NCI-H2227 treated with DMSO at 0.1 percent for 48 hours (cell line): ENCODE measurements around the gene WDR73.

Source experiments
- DNase-seq: peaks from one replicate; lab custom pipeline; 2025; lab: John Stamatoyannopoulos, UW

WDR73 gene

GRCh38 chr15:84611631-84612030 is 42.5 kb downstream of the WDR73 start:
- DNase-seq = no peak

DNA sequence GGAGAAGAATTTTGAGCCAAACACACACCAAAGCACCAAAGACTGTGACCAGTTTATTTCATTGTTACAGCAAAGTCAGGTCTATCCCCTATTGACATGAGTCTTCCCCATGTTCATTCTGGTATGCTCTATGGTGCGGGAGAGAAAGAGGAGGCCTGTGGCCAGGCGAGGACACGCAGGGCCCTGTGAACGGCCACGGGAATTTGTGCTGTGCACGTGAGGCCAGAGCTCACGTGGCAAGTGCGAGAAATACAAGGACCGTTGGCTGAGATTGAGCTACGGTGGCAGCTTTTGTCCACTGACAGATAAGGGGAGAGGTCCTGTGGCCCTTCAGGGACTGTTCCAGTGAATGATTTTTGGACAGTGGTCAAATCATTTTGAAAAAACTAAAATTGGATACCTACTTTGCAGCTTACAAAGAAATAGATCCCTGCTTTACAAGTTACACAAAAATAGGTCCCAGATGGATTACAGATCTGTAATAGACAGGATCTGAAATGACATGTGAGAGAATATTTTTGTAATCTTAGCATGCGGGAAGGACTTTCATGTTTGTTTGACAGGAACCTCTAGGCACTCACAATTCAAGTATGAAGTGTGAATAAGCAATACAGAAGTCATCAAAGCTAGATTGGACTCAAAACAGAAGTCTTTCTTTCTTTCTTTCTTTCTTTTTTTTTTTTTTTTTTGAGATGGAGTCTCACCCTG is 44.1 kb downstream of the WDR73 start:
- DNase-seq = no peak

DNA sequence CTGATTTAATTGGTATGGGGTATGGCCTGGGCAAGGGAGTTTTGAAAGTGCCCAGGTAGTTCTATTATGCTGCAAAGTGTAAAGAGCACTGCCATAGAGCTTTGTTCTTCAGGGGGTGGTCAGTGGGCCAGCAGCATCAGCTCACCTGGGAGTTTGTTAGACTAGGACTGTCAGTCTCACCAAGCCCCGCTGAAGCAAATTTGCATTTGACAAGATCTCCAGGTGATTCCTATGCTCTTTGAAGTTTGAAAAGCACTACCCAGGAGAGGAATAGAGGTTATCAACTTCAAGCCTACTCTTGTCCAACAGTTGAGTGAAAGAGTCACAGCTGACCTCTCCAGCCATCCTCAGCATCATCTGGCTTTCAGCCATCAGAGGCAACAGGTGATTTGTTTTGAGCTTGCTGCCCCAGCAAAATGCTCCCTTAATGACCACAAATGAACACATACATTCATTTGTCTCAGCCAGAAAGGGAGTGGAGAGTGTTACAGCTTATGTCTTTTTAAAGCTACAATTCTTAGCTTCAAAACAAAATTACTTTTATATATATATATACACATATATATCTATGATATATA is 45.3 kb downstream of the WDR73 start:
- no peak for DNase-seq

DNA sequence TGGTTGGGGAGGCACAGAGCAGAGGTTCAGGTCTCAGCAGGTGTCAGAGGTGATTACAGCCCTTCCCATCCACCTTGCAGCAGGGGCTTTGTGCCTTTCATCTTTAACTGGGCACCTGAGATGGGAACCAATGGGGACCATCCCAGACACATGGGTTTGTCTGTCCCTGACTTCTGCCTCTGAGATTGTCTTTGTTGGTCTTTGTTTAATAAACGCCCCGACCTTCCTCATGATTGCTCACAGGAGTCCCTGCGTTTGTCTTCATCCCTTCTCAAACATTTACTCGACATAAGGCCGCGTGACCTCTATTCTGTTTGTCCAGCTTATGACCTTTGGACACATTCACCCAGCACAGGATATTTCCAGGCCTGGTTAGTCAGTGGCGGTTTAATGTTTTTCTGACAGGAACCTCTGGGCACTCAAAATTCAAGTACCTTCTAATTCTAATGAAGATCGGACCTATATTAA is 47.4 kb downstream of the WDR73 start:
- DNase-seq = no peak

DNA sequence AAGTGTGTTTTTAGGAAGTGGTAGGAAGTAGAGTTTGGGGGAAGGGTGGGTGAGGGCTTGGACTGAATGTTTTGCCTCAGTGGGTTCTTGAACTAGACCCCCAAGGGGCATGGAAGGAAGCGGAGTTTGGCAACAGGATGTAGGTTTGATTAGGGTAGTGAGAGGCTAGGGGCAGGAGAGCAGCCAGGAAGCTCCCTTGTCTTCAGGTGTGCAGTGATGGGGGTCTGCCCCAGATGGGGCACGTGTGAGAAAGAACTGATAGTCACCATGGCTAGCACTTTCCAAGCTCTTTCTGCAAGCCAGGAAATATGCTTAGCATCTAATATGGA is 48.6 kb downstream of the WDR73 start:
- DNase-seq = no peak

DNA sequence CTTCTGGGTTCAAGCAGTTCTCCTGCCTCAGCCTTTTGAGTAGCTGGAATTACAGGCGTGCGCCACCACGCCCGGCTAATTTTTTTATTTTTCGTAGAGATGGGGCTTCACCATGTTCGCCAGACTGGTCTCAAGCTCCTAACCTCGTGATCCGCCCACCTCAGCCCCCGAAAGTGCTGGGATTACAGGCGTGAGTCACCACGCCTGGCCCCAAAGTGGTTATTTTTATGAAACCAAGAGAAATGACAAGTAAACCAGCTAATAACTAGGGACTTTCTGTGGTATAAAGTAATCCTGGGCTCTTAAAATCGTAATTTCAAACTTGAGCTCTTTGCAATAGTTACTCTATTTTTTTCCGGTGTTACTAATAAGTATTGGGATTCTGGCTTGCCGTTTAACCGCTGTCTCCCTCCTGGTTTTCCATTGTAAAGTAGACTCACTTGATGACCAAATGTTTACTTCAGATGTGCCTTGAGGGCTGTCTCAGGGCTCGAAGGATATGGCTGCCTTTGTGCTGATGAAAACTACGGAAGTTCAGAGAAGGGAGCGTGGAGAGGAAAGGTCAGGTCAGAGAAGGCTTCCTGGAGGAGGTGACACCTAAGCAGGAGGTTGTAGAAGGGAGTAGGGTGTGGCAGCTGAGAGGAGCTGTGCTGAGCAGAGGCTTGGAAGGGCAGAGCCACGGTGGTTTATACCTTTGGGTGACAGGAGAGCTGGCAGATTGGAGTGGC is 49.1 kb downstream of the WDR73 start:
- DNase-seq = no peak

DNA sequence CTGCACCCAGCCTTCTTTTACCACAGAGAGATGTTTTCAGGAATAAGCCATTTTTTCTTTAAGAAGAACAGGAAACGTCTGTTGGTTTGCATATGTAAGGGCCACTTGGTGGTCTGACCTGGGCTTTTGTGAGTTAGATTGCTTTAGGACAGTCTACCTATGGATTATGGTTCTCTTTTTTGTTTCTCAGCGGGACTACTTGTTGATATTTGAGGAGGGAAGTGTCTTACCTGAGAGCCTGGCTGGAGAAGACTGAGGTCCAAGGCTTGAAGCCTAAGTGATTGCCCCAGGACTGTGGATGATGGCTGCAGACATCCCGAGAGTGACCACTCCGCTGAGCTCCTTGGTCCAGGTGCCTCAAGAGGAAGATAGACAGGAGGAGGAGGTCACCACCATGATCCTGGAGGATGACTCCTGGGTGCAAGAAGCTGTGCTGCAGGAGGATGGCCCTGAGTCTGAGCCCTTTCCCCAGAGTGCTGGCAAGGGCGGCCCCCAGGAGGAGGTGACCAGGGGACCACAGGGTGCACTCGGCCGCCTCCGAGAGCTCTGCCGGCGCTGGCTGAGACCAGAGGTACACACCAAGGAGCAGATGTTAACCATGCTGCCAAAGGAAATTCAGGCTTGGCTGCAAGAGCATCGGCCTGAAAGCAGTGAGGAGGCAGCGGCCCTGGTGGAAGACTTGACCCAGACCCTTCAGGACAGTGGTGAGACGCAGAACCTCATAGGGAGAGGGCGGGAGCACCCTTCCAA is 50.3 kb downstream of the WDR73 start:
- DNase-seq = no peak

GRCh38 chr15:84601555-84601838 is 52.6 kb downstream of the WDR73 start:
- DNase-seq = no peak

DNA sequence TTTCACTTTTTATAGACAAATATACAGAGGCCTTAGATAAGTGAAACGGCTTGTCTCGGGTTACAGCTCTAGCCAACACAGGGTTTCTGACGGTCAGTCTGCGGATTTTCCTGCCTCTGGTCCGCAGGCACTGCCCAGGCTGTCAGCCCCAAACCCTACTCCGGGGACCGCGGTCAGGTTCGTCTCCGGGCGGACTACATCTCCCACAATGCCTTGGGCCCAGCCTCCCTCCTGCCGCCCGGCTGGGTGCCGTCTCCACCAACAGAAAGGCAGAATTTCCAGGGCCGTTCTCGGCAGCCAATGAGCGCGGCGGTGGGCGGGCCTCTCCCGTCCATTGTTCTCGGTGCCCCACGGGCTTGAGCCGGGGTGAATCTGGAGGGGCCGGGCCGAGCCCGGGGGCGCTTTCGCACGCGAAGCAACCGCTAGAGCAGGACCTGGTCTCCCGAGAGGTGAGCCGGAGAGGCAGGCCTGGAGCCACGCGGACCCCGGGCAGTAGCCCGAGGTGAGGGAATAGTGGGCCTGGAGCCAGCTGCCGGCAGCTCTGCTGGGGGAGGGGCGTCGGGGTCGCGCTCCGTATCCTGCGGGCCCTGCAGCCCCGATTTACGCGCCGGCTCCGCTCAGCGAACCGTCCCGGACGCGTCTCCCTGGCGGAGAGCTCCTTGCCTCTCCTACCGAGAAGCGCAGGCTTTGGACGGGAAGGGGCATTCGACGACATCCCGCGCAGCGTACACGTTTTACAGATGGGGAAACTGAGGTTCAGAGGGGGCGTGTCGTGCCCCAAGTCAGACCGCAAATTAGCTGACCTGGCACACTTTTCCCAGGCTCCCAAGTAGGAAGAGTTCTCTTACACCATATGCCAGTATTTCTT is 53.2 kb downstream of the WDR73 start, which contains the start of gene ZSCAN2:
Gene ZSCAN2 (plus strand): TSS at position 323 of the 868 bp plus-strand sequence. CDS start 2,919 bp downstream, outside the sequence.
- DNase-seq = peak; percentile 89

DNA sequence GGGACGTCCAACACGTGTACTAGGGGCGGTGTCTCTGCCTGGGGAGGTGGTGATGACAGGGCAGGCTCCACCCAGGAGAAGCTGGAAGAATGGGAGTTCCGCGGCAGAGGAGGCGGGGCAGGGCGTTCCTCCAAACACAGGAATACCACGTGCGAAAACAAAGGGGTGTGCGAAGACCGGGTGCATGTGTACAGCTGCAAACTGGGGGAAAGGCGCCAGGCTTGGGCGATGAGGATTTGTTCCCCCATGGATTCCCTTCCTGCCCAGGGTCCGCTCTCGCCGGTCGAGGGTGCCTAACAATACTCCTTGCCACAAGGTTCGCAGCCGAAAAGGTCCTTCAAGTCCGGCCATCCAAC is 53.8 kb downstream of the WDR73 start:
- DNase-seq = peak; percentile 73

DNA sequence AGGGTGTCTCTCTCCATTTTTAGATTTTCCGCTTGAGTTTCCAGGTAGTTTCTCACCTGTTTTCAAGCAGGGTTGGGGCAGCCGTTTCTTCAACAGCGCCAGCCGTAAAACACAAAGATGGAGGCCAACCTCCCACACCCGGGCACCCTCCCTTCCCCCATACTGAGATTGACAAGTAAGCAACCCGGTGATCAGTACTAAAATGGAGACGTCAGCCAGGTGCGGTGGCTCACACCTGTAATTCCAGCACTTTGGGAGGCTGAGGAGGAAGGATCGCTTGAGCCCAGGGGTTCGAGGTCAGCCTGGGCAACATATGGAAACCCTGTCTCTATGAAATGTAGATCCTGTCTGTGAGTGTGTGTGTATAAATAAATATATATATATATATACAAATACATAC is 54.2 kb downstream of the WDR73 start:
- DNase-seq = no peak

GRCh38 chr15:84598993-84599392 is 55.1 kb downstream of the WDR73 start:
- no peak for DNase-seq

GRCh38 chr15:84598250-84598649 is 55.8 kb downstream of the WDR73 start:
- DNase-seq = no peak

GRCh38 chr15:84597296-84597695 is 56.8 kb downstream of the WDR73 start:
- no peak for DNase-seq

DNA sequence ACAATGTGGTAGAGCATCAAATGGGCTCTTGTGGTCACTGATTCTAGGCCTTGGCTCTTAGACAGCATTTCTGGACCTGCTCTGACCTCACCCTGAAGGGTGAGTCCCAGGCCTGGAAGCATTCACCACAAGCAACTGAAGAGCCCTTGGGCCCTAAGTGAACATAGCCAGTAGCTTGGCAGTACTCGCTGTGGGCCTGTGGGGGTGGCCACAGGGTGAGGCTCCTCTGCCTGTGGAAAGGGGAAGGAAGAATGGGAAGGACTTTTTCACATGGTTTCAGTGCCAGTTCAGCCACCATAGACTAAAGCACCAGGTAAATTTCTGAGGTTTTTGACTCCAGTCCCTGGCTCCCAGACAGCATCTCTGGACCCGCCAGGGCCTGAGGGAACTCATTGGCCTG is 58.4 kb downstream of the WDR73 start:
- DNase-seq = no peak

DNA sequence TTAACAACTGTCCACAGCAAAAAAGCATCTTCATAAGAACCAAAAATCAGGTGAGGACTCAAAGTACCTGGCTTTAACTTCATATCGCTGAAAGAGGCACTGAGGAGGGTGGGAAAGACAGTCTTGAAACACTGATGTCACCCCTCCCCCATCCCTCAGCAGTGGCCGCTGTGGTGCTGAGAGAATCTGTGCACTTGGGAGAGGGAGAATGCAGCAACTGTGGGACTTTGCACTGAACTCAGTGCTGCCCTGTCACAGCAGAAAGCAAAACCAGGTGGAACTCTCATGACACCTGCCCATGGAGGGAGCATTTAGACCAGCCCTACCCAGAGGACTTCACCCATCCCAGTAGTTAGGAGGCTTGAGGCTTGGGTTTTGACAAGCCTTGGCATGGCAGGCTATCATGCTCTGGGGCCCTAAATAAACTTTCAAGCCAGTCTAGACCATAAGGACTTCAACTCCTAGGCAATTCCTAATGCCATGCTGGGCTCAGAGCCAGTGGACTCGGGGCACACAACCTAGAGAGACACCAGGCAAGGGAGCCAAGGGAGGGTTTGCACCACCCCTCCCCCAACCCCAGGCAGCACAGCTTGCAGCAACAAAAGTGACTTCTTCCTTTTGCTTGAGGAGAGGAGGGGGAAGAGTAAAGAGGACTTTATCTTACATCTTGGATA is 59.3 kb downstream of the WDR73 start:
- no peak for DNase-seq

DNA sequence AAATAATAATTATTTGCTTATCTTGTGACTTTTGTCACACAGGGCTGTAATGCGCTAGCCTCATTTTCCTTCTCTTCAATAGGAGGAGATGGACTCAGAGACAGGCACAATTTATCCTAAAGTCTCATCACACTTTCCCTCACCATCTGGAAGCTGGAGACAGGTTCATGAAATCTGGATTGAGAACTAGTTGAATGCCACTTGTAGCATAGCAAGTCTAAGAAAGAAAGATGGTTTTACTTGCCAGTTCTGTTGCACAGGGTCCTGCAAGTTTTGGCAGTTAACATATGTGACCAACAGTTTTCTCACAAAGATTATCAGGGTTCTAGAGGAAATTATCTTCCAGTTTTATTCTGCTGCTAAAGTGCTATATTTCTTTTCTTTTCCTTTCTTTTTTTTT is 62.3 kb downstream of the WDR73 start:
- no peak for DNase-seq

DNA sequence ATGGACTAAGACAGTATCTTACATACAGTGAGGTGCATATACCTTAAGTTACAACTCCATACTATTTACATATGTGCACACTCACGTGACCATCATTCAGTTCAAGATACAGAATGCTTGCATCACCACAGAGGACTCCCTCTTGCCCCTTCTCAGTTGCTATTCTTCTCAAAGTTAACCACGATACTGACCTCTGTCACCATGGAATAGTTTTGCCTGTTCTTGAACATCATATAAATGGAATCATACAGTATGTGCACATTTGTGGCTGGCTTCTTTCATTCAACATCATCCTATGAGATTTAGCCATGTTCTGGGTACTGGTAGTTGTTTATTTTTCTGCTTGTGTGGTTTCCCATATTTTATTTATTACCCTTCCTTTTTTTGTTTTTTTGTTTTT is 63.7 kb downstream of the WDR73 start:
- DNase-seq = no peak
